ENCODE data around the gene TMC5.

DNA sequence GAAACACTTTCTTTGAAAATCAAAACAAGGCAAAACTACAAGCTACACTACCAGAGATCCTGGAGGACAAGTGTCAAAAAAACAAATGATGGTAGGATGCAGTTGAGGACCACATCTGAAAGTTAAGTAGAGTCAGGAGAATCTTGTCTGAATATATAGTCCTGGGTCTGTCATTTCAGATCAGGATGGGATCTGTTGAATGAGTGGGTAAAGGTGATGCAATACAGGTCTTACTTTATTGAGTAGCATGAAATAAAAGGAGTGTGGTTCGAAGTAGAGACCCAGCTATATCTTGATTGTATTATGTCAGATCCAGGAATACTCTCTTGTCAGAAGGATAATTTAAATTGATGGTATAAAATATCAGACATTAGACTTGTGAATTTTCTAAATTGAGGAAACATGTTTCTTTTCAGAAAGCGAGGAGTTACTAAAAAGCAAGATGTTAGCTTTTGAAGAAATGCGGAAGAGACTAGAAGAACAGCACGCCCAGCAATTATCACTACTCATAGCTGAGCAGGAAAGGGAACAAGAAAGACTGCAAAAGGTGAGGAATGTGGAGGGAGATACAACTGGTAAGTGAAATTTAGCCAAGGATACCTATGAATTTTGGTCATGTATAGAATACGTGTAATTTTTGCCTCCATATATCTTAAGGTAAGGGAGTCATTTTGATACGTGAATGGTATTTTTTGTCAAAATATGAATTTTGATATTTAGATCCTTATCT lies 122.7 kb downstream of the TMC5 start:
- TF ChIP-seq, protein P1, sequence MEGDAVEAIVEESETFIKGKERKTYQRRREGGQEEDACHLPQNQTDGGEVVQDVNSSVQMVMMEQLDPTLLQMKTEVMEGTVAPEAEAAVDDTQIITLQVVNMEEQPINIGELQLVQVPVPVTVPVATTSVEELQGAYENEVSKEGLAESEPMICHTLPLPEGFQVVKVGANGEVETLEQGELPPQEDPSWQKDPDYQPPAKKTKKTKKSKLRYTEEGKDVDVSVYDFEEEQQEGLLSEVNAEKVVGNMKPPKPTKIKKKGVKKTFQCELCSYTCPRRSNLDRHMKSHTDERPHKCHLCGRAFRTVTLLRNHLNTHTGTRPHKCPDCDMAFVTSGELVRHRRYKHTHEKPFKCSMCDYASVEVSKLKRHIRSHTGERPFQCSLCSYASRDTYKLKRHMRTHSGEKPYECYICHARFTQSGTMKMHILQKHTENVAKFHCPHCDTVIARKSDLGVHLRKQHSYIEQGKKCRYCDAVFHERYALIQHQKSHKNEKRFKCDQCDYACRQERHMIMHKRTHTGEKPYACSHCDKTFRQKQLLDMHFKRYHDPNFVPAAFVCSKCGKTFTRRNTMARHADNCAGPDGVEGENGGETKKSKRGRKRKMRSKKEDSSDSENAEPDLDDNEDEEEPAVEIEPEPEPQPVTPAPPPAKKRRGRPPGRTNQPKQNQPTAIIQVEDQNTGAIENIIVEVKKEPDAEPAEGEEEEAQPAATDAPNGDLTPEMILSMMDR (IDR thresholded peaks at IDR 0.05): no peak
- TF ChIP-seq ZFX (IDR thresholded peaks at IDR 0.05; ENCODE audit: borderline replicate concordance): no peak

Data from 22Rv1 (cell line).